Liver (tissue), 3 donors: ENCODE results near the gene UNC45B.
"Not testable (repeated sequence)": the region's sequence is repeated elsewhere in the genome, so short reads cannot be mapped to it uniquely, and the experiment has no call there.

Source experiments
- EGR1 ChIP-seq, 2 donors: IDR thresholded peaks; 2 replicates each; pipeline ENCODE4 v1.6.1; 2016 to 2018; ENCODE audit warnings: antibody characterized with exemption in 2 of 2, low read depth in 2 of 2
- GABPA ChIP-seq, 2 donors: IDR thresholded peaks in 1 of 2; conservative IDR thresholded peaks in 1 of 2; 2 replicates each; pipeline ENCODE4 v1.6.1; 2016; ENCODE audit warnings: antibody characterized with exemption in 2 of 2, mild to moderate bottlenecking in 1 of 2, moderate library complexity in 1 of 2
- JUND ChIP-seq, 2 donors: IDR thresholded peaks; 2 replicates each; pipeline ENCODE4 v1.6.1; 2016; ENCODE audit warnings: antibody characterized with exemption in 2 of 2
- SP1 ChIP-seq: IDR thresholded peaks from 2 replicates; pipeline ENCODE4 v1.6.1; 2018; ENCODE audit warnings: antibody characterized with exemption, mild to moderate bottlenecking
- TAF1 ChIP-seq: conservative IDR thresholded peaks from 2 replicates; pipeline ENCODE4 v1.6.1; 2016; ENCODE audit warnings: antibody characterized with exemption, mild to moderate bottlenecking
- YY1 ChIP-seq: IDR thresholded peaks from 2 replicates; pipeline ENCODE4 v1.6.1; 2016; ENCODE audit warnings: antibody characterized with exemption, mild to moderate bottlenecking
- TF ChIP-seq, protein P1 (sequence below): fragments of 150-350 bp; IDR thresholded peaks from 2 replicates; pipeline ENCODE4 v1.5.1; 2017; ENCODE audit warnings: improper control_type of control experiment, low read depth, low read length; ENCODE audit not compliant: missing input control
- TF ChIP-seq, protein P2 (sequence below): IDR thresholded peaks from 2 replicates; pipeline ENCODE4 v1.6.1; 2016; ENCODE audit warnings: antibody characterized with exemption
- donor health status: healthy.
- donor health status: healthy.

DNA sequence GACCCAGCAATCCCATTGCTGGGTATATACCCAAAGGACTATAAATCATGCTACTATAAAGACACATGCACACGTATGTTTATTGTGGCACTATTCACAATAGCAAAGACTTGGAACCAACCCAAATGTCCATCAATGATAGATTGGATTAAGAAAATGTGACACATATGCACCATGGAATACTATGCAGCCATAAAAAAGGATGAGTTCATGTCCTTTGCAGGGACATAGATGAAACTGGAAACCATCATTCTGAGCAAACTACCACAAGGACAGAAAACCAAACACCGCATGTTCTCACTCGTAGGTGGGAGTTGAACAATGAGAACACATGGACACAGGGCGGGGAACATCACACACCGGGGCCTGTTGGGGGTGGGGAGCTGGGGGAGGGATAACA is 31.8 kb downstream of the UNC45B start:
- not testable (repeated sequence) for TF ChIP-seq YY1; JUND (IDR thresholded peaks at IDR 0.05); TAF1; GABPA (IDR thresholded peaks at IDR 0.05 in 1 of 2, conservative IDR thresholded peaks at IDR 0.05 in 1 of 2); SP1; EGR1 (IDR thresholded peaks at IDR 0.05; ENCODE audit: low read depth in 2 of 2)
- TF ChIP-seq, protein P1, sequence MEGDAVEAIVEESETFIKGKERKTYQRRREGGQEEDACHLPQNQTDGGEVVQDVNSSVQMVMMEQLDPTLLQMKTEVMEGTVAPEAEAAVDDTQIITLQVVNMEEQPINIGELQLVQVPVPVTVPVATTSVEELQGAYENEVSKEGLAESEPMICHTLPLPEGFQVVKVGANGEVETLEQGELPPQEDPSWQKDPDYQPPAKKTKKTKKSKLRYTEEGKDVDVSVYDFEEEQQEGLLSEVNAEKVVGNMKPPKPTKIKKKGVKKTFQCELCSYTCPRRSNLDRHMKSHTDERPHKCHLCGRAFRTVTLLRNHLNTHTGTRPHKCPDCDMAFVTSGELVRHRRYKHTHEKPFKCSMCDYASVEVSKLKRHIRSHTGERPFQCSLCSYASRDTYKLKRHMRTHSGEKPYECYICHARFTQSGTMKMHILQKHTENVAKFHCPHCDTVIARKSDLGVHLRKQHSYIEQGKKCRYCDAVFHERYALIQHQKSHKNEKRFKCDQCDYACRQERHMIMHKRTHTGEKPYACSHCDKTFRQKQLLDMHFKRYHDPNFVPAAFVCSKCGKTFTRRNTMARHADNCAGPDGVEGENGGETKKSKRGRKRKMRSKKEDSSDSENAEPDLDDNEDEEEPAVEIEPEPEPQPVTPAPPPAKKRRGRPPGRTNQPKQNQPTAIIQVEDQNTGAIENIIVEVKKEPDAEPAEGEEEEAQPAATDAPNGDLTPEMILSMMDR, result not testable (repeated sequence)
- TF ChIP-seq, protein P2, sequence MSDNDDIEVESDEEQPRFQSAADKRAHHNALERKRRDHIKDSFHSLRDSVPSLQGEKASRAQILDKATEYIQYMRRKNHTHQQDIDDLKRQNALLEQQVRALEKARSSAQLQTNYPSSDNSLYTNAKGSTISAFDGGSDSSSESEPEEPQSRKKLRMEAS, result not testable (repeated sequence)
